H1 (cell line): ENCODE measurements around the gene SNRPA1. TPM values are rescaled to one million over a fixed set of nuclear protein-coding genes. Genes with fewer than 3 reads are reported as not detected.

Experiments
- BCL11A ChIP-seq, 2 experiments: IDR thresholded peaks; one replicate each; pipeline ENCODE4 v1.6.1; 2011; ENCODE audit warnings: low read depth in 2 of 2, low read length in 2 of 2, mild to moderate bottlenecking in 2 of 2
- POU5F1 ChIP-seq: IDR thresholded peaks from 2 replicates; pipeline ENCODE4 v1.6.1; 2011; ENCODE audit warnings: low read depth, mild to moderate bottlenecking, low read length, moderate library complexity
- SIN3A ChIP-seq, 2 experiments: IDR thresholded peaks in 1 of 2; conservative IDR thresholded peaks in 1 of 2; 2 replicates each; pipeline ENCODE4 v1.6.1; 2011 to 2012; ENCODE audit warnings: low read length in 2 of 2, improper control_type of control experiment in 1 of 2, low read depth in 1 of 2, mild to moderate bottlenecking in 1 of 2
- YY1 ChIP-seq: IDR thresholded peaks from 2 replicates; pipeline ENCODE4 v1.6.1; 2011; ENCODE audit warnings: low read depth, mild to moderate bottlenecking, low read length
- polyA plus RNA-seq, 7 experiments: library from polyadenylated mRNA; depleted of rRNA in 3 of 7; stranded (reverse) in 5 of 7; unstranded in 2 of 7; fragments of >200 nt in 5 of 7; fragments of 200-250 nt in 2 of 7; gene quantifications; 1 replicate in 5 of 7; 2 replicates in 1 of 7; 4 replicates in 1 of 7; pipeline versions ENCODE4 v1.2.1 to v1.2.3, GENCODE V29; 2011 to 2013; ENCODE audit warnings: missing spikeins in 2 of 7, mixed read lengths in 2 of 7
- total RNA-seq: library from RNA; stranded (reverse); fragmentation: NEBNext Ultra II Directional; extraction: Animal tissue kit (Norgen Biotek cat#: 25700); gene quantifications from 2 replicates; pipeline ENCODE4 v1.2.1, GENCODE V29; 2021
- TF ChIP-seq, protein P1 (sequence below): fragments of 300-600 bp; sonication (generic); IDR thresholded peaks from 2 replicates; pipeline ENCODE4 v1.7.1; 2012; ENCODE audit warnings: low read length, moderate library complexity, mild to moderate bottlenecking, inconsistent platforms; ENCODE audit not compliant: insufficient replicate concordance

The SNRPA1 gene
- total and polyA plus RNA-seq, 2 of the 8 experiments (the other 6 are each of a cell fraction or from before 2014, with no cell fraction given): 140 to 221 TPM

DNA sequence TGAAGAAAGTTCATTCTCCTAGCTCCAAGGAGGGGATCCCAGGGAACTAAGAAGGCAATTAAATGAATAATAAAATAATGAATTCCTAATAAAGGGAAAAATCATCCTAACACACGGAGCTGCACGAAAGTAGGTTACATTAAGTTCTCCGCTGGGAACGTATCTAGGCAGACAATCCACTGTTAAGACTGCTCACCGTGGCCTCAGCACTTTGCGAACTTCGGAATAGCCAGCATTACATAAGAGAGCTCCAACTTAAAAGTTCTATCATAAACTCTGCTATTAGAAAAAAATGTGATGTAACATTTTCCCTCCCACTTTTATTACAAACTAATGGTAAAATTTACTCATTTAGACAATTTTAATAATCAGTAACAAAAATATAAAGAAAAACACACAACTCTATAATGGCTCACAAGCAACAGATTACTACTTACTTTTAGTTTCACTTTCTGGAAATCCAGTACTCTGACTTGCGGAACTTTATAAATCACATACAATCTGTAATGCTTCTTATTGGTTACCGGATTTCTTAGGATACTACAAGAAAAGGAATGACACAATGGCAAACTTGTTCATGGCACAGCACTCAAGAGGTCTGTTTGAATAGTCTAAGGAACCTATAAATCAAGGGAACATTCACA, 8.5 kb downstream of the SNRPA1 start (continued):
- no peak for TF ChIP-seq SIN3A (conservative IDR thresholded peaks at IDR 0.05 in 1 of 2, IDR thresholded peaks at IDR 0.05 in 1 of 2; ENCODE audit: low read depth in 1 of 2, low read length in 2 of 2)
- TF ChIP-seq BCL11A (IDR thresholded peaks at IDR 0.05; ENCODE audit: low read depth in 2 of 2, low read length in 2 of 2): no peak
- TF ChIP-seq POU5F1: no peak
- TF ChIP-seq, protein P1, sequence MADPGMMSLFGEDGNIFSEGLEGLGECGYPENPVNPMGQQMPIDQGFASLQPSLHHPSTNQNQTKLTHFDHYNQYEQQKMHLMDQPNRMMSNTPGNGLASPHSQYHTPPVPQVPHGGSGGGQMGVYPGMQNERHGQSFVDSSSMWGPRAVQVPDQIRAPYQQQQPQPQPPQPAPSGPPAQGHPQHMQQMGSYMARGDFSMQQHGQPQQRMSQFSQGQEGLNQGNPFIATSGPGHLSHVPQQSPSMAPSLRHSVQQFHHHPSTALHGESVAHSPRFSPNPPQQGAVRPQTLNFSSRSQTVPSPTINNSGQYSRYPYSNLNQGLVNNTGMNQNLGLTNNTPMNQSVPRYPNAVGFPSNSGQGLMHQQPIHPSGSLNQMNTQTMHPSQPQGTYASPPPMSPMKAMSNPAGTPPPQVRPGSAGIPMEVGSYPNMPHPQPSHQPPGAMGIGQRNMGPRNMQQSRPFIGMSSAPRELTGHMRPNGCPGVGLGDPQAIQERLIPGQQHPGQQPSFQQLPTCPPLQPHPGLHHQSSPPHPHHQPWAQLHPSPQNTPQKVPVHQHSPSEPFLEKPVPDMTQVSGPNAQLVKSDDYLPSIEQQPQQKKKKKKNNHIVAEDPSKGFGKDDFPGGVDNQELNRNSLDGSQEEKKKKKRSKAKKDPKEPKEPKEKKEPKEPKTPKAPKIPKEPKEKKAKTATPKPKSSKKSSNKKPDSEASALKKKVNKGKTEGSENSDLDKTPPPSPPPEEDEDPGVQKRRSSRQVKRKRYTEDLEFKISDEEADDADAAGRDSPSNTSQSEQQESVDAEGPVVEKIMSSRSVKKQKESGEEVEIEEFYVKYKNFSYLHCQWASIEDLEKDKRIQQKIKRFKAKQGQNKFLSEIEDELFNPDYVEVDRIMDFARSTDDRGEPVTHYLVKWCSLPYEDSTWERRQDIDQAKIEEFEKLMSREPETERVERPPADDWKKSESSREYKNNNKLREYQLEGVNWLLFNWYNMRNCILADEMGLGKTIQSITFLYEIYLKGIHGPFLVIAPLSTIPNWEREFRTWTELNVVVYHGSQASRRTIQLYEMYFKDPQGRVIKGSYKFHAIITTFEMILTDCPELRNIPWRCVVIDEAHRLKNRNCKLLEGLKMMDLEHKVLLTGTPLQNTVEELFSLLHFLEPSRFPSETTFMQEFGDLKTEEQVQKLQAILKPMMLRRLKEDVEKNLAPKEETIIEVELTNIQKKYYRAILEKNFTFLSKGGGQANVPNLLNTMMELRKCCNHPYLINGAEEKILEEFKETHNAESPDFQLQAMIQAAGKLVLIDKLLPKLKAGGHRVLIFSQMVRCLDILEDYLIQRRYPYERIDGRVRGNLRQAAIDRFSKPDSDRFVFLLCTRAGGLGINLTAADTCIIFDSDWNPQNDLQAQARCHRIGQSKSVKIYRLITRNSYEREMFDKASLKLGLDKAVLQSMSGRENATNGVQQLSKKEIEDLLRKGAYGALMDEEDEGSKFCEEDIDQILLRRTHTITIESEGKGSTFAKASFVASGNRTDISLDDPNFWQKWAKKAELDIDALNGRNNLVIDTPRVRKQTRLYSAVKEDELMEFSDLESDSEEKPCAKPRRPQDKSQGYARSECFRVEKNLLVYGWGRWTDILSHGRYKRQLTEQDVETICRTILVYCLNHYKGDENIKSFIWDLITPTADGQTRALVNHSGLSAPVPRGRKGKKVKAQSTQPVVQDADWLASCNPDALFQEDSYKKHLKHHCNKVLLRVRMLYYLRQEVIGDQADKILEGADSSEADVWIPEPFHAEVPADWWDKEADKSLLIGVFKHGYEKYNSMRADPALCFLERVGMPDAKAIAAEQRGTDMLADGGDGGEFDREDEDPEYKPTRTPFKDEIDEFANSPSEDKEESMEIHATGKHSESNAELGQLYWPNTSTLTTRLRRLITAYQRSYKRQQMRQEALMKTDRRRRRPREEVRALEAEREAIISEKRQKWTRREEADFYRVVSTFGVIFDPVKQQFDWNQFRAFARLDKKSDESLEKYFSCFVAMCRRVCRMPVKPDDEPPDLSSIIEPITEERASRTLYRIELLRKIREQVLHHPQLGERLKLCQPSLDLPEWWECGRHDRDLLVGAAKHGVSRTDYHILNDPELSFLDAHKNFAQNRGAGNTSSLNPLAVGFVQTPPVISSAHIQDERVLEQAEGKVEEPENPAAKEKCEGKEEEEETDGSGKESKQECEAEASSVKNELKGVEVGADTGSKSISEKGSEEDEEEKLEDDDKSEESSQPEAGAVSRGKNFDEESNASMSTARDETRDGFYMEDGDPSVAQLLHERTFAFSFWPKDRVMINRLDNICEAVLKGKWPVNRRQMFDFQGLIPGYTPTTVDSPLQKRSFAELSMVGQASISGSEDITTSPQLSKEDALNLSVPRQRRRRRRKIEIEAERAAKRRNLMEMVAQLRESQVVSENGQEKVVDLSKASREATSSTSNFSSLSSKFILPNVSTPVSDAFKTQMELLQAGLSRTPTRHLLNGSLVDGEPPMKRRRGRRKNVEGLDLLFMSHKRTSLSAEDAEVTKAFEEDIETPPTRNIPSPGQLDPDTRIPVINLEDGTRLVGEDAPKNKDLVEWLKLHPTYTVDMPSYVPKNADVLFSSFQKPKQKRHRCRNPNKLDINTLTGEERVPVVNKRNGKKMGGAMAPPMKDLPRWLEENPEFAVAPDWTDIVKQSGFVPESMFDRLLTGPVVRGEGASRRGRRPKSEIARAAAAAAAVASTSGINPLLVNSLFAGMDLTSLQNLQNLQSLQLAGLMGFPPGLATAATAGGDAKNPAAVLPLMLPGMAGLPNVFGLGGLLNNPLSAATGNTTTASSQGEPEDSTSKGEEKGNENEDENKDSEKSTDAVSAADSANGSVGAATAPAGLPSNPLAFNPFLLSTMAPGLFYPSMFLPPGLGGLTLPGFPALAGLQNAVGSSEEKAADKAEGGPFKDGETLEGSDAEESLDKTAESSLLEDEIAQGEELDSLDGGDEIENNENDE: no peak
- TF ChIP-seq YY1: no peak
